Measurements from ENCODE around the gene SERPINB11. TPM values are rescaled to one million over a fixed set of nuclear protein-coding genes. Genes with fewer than 3 reads are reported as not detected.

Gene SERPINB11
- total RNA-seq, 1 donor from 2014 or later = not detected

DNA sequence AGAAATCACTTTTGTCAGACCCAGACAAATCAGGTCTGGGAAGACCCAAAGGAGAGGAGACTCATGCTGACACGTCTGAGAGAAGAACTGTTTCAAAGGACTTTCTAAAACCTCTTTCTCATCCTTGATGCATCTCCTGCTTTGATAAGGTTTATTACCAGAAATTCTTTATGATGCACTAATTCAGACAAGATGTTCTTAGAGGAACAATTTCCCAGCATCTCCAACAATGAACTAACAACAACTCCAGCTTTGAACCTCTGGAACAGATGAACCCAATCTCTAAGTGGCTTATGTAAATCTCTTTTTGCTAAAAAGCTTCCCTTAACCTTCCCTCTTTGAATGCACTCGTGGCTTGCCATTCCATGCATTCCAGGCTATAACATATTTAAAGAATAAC lies 15.9 kb upstream of the SERPINB11 start:
- no peaks in the 10 kb centered on the region for H3K36me3 Mint-ChIP-seq (ENCODE audit: unreplicated experiment)
- TF ChIP-seq, protein P1, sequence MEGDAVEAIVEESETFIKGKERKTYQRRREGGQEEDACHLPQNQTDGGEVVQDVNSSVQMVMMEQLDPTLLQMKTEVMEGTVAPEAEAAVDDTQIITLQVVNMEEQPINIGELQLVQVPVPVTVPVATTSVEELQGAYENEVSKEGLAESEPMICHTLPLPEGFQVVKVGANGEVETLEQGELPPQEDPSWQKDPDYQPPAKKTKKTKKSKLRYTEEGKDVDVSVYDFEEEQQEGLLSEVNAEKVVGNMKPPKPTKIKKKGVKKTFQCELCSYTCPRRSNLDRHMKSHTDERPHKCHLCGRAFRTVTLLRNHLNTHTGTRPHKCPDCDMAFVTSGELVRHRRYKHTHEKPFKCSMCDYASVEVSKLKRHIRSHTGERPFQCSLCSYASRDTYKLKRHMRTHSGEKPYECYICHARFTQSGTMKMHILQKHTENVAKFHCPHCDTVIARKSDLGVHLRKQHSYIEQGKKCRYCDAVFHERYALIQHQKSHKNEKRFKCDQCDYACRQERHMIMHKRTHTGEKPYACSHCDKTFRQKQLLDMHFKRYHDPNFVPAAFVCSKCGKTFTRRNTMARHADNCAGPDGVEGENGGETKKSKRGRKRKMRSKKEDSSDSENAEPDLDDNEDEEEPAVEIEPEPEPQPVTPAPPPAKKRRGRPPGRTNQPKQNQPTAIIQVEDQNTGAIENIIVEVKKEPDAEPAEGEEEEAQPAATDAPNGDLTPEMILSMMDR (IDR thresholded peaks at IDR 0.05) = no peak
- H3K9me3 Mint-ChIP-seq (ENCODE audit: unreplicated experiment) = peaks cover 9% of the 10 kb centered on the region
- DNase-seq (ENCODE audit: extremely low spot score, unreplicated experiment) = no peak
- peaks cover 9% of the 10 kb centered on the region for H3K4me1 Mint-ChIP-seq (ENCODE audit: unreplicated experiment)
- H3K27ac Mint-ChIP-seq (ENCODE audit: unreplicated experiment) = no peak overlapping the region
- peaks cover 9% of the 10 kb centered on the region for H3K27me3 Mint-ChIP-seq (ENCODE audit: unreplicated experiment)
- H3K4me3 Mint-ChIP-seq (ENCODE audit: unreplicated experiment) = no peak overlapping the region

DNA sequence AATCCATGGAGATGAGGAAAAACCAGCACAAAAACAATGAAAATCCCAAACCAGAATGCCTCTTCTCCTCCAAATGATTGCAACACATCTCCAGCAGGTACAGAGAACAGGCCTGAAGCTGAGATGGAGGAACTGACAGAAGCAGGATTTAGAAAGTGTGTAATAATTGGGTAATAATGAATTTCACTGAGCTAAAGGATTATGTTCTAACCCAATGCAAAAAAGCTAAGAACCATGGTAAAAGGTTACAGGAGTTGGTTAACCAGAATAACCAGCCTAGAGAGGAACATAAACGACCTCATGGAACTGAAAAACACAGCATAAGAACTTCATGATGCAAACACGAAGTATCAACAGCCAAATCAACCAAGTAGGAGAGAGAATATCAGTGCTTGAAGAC lies 13.7 kb upstream of the SERPINB11 start:
- H3K4me1 Mint-ChIP-seq (ENCODE audit: unreplicated experiment) = no peaks in the 10 kb centered on the region
- TF ChIP-seq, protein P1 (IDR thresholded peaks at IDR 0.05) = no peak
- H3K36me3 Mint-ChIP-seq (ENCODE audit: unreplicated experiment) = no peaks in the 10 kb centered on the region
- H3K27me3 Mint-ChIP-seq (ENCODE audit: unreplicated experiment) = peaks cover 9% of the 10 kb centered on the region
- peaks cover 13% of the 10 kb centered on the region for H3K9me3 Mint-ChIP-seq (ENCODE audit: unreplicated experiment)
- no peak for DNase-seq (ENCODE audit: extremely low spot score, unreplicated experiment)
- no peak overlapping the region for H3K4me3 Mint-ChIP-seq (ENCODE audit: unreplicated experiment)
- H3K27ac Mint-ChIP-seq (ENCODE audit: unreplicated experiment) = no peak overlapping the region

DNA sequence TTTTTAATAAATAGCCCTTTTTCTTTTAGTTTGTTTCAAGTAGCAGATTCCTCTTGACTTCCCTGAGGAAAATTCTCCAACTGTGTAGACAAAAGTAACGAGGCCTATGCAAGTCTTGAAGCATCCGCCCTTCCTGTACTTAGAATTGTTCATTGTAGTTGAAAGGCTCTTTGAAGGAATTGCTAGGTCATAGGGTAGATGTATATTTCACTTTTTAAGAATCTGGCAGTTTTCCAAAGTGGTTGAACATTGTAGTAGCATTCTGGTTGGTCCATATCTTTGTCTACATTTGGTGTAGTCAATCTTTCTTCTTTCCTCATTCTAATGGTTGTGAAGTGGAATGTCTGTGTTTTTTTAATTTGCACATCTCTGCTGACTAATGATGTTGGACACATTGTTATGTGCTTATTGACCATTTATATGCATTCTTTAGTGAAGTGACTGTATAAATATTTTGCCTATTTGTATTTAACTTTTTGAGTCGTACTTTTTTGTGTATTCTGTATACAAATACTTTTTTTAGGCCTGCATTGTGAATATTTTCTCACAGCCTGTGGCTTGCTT lies 5.6 kb upstream of the SERPINB11 start:
- Mint-ChIP-seq H3K4me1 (ENCODE audit: unreplicated experiment) (no peaks in the 10 kb centered on the region), H3K36me3 (ENCODE audit: unreplicated experiment) (no peaks in the 10 kb centered on the region), H3K9me3 (ENCODE audit: unreplicated experiment) (peaks cover 4% of the 10 kb centered on the region), H3K27me3 (ENCODE audit: unreplicated experiment) (no peaks in the 10 kb centered on the region), H3K4me3 (ENCODE audit: unreplicated experiment) (no peak overlapping the region), H3K27ac (ENCODE audit: unreplicated experiment) (no peak overlapping the region)
- TF ChIP-seq, protein P1 (IDR thresholded peaks at IDR 0.05) = no peak
- no peak for DNase-seq (ENCODE audit: extremely low spot score, unreplicated experiment)

DNA sequence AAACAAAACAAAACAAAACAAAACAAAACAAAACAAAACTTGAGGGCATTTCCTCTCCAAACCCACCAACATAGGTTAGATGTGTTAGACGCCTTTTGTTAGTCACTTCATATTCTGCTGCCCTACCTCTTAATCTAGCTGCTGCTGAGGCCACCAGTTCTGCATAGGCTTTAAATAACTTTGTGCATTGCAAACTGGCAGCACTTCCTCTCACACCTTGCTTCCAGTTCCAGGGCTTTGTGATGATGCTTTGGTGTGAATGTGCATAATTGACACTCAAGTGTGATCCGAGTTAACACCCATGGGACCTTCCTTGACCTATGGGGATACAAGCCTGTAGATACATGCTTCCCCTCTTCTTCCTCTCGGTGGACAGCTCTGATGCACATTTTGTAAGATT lies 2.3 kb upstream of the SERPINB11 start:
- Mint-ChIP-seq H3K36me3 (ENCODE audit: unreplicated experiment) (no peaks in the 10 kb centered on the region), H3K4me3 (ENCODE audit: unreplicated experiment) (no peak overlapping the region), H3K9me3 (ENCODE audit: unreplicated experiment) (no peaks in the 10 kb centered on the region), H3K27me3 (ENCODE audit: unreplicated experiment) (peaks cover 2% of the 10 kb centered on the region), H3K4me1 (ENCODE audit: unreplicated experiment) (no peaks in the 10 kb centered on the region), H3K27ac (ENCODE audit: unreplicated experiment) (no peak overlapping the region)
- TF ChIP-seq, protein P1 (IDR thresholded peaks at IDR 0.05) = no peak
- DNase-seq (ENCODE audit: extremely low spot score, unreplicated experiment) = no peak

DNA sequence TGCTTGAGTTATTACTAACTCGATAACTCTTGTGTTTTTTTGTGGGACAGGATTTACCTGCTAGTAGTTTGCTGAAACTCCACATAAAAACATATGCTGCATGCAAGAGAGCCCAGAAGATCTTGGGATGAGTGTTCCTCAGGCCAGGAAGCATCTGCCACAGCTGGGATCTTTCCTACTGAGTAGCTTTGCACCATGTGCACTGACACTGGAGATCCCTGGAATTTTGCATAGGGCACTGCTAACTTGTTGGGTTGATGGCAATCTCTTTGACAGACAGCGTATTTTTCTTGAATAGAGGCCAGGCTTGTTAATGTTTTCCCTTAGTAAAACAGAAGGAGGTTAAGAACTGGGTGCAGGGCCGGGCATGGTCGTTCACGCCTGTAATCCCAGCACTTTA lies 808 bp upstream of the SERPINB11 start:
- Mint-ChIP-seq H3K27me3 (ENCODE audit: unreplicated experiment) (peaks cover 2% of the 10 kb centered on the region), H3K36me3 (ENCODE audit: unreplicated experiment) (no peaks in the 10 kb centered on the region), H3K27ac (ENCODE audit: unreplicated experiment) (no peak overlapping the region), H3K9me3 (ENCODE audit: unreplicated experiment) (no peaks in the 10 kb centered on the region), H3K4me1 (ENCODE audit: unreplicated experiment) (no peaks in the 10 kb centered on the region), H3K4me3 (ENCODE audit: unreplicated experiment) (no peak overlapping the region)
- no peak for DNase-seq (ENCODE audit: extremely low spot score, unreplicated experiment)
- TF ChIP-seq, protein P1 (IDR thresholded peaks at IDR 0.05) = no peak

Data from osteocyte (in vitro differentiated cells).